HL-60/S4 (cell line): ENCODE data around the gene HSD11B2.

Source experiments
- in situ Hi-C: fragments of 300-500 bp; cut with MboI; formaldehyde crosslinking; loops from 2 replicates; pipeline ENCODE4 v1.14.3; 2022; ENCODE audit warnings: low sequenced_read_pairs

The HSD11B2 gene

DNA sequence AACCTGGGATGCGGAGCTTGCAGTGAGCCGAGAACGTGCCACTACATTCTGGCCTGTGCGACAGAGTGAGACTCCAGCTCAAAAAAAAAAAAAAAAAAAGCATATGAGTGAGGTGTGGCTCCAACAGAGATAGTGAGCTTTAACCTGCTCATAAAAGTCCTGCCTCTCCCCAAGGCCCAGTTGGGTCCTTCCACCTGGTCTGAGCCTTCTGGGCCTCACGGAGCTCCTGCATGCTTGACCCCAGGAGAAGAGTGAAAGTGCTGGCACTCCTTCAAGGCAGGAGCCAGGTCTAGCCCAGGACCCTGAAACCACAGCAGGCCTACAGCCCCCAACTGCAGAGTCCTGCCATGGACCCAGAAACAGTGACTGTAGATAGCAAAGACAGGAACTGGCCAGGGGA lies 17.7 kb downstream of the HSD11B2 start:
- in situ Hi-C loops, result no loop called here

DNA sequence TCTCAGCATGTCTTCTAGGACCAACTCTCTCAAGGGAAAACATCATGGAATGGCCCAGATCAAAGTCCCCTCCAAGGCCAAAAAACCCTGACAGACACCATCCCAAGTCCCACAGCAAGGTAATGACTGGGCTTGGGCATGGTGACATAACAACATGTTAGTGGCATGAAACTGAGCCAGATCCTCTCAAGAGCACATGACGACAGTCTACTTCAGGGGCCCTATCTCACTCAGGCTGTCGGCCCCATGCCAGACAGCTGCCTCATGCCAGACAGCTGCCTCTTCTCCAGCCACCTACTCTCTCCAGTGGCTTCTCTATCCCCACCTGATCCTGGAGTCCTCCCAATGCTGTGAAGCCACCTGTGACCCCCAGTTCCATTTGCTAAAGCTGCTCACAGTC lies 18.4 kb downstream of the HSD11B2 start:
- in situ Hi-C loops, result no loop called here

GRCh38 chr16:67449739-67450138 lies 18.8 kb downstream of the HSD11B2 start:
- in situ Hi-C loops, result loop anchor here (25.0 kb wide), 1 partner anchor 487 kb away; the partner anchor contains the start of gene CES3

GRCh38 chr16:67451061-67451703 lies 20.3 kb downstream of the HSD11B2 start:
- in situ Hi-C loops, result loop anchor here (25.0 kb wide), 1 partner anchor 489 kb away; the partner anchor contains the start of gene CES3

DNA sequence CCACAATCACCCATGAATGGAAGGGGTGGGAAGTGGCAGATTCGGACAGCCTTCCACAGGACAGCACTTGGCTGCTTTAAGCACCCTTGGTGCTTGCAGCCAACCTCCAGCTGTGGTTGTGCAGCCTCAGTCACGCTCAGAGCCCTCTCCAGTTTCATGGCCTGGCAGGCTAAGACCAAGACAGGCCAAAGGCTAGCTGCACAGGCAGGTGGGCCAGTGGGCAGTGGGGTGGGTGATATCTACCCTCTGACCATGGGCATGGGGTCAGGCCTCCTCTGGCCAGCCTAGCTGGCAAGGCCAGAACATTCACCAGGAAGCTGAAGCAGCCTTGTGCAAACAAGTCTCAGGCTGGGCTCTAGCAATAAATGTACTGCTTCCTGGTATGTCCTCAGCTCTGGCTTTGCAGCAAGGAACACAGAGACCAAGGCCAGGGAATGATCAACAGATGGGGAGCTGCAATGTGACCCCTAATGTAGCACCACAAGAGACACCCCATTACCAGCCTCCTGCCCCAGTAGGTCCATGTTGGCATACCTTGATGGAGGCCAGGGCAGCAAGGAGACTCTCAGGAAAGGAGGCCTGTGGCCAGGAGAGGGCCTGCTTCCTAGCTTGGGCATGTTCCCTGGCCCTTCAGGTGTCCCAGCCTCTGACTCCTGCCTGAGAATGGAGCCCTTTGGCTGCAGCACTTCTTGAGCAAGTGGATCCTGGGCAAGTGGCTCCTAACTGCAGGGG lies 20.9 kb downstream of the HSD11B2 start:
- in situ Hi-C loops, result loop anchor here (25.0 kb wide), 1 partner anchor 490 kb away; the partner anchor contains the start of gene CES3

DNA sequence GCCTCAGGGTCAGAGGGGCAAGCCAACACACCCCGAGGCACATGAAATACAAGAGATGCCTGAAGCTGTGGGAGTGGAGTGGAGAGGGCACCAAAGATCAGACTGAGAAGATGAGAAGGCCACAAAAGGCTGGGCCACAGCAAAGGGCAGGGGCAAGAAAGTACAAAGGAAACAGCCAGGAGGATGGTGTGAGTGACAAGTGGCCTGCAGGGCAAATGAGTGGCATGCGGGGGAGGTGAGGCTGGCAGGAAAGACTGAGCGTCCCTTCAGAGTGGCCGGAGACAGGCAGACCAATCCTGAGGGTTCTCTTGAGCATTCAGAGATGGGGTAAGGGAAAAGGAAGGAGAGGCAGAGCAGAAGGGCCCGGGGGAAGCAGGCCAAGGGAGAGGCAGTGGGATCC lies 23.2 kb downstream of the HSD11B2 start:
- in situ Hi-C loops, result loop anchor here (25.0 kb wide), 1 partner anchor 492 kb away; the partner anchor contains the start of gene CES3

DNA sequence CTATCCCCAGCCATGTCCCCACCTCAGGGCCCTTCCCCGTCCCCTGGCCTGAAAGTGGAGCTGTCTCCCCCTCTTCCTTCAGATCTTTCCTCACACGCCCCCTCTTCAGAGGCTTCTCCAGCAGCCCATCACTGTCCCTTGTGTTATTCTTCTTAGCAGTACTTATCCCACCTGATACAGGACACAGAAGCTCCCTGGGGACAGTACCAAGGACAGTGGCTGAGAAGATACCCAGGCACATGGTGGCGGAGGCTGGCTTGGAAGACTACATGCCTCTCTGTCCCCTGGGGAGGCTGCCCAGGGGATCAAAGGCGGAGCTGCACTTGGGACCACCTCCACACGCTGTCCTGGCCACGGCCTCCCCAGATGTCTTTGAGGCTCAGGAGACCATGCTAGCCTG lies 23.9 kb downstream of the HSD11B2 start:
- in situ Hi-C loops, result loop anchor here (25.0 kb wide), 1 partner anchor 493 kb away; the partner anchor contains the start of gene CES3

- in situ Hi-C loops, result loop anchor here (25.0 kb wide), 1 partner anchor 494 kb away; the partner anchor contains the start of gene CES3
Measured at GRCh38 chr16:67456391-67457081, 25.6 kb downstream of the HSD11B2 start.

DNA sequence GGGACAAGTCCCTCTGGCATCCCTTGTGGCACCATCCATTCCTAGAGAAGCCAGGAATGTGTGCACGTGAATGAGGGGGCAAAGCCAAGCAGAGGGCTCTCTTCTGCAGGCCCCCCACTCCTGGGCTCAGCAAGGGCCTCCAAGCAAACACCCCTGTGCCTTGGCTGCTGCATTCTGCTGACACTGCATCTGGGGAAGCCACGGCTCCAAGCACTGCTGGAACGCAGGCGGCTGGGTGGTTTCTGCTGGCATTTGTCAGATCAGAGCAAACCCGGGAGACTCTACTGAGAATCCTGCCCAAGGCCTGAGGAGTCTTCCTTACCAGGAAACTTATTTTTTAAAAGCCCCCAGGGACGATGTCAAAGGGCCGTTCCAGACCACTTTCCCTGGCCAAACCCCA lies 26.7 kb downstream of the HSD11B2 start:
- in situ Hi-C loops, result loop anchor here (25.0 kb wide), 1 partner anchor 495 kb away; the partner anchor contains the start of gene CES3

- in situ Hi-C loops, result loop anchor here (25.0 kb wide), 1 partner anchor 496 kb away; the partner anchor contains the start of gene CES3
Measured at GRCh38 chr16:67458121-67458641, 27.3 kb downstream of the HSD11B2 start.

- in situ Hi-C loops, result loop anchor here (25.0 kb wide), 1 partner anchor 497 kb away; the partner anchor contains the start of gene CES3
Measured at GRCh38 chr16:67459066-67459860, 28.3 kb downstream of the HSD11B2 start.

DNA sequence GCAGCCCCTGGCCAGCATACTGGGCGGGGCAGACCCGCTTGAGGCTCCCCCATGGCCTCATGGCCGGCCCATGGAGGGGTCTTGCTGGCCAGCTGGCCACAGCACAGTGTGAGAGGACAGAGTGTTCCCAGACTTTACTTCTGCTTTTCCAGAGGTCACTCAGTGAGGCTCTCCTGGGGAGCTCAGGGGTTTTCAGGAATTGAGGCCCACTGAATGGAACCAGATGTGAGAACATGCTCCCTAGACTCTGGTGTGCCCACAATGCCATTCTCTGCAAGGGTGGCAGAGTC lies 28.9 kb downstream of the HSD11B2 start:
- in situ Hi-C loops, result loop anchor here (25.0 kb wide), 1 partner anchor 498 kb away; the partner anchor contains the start of gene CES3

DNA sequence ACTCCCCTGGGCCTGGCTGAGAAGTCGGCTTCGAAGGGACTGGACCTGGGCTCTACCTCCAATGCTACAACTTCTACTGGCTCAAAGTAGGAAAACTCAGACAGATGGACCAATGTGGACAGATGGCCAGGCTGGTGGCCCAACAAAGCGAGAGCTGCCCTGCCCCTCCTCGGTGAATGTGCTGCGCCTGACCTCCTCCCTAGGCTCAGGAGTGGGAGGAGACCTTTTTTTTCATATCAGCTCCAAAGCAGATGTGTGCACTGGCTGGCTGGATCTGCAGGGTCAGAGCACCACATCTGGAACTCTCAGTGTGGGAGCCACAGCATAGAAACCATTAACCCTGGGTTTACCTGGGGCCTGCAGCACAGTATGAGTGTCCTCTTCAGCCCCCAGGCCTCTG lies 29.2 kb downstream of the HSD11B2 start:
- in situ Hi-C loops, result loop anchor here (25.0 kb wide), 1 partner anchor 498 kb away; the partner anchor contains the start of gene CES3

- in situ Hi-C loops, result loop anchor here (25.0 kb wide), 1 partner anchor 499 kb away; the partner anchor contains the start of gene CES3
Measured at GRCh38 chr16:67460961-67461360, 30.0 kb downstream of the HSD11B2 start.

GRCh38 chr16:67461600-67462278 lies 30.8 kb downstream of the HSD11B2 start:
- in situ Hi-C loops, result loop anchor here (25.0 kb wide), 1 partner anchor 499 kb away; the partner anchor contains the start of gene CES3

- in situ Hi-C loops, result loop anchor here (25.0 kb wide), 1 partner anchor 500 kb away; the partner anchor contains the start of gene CES3
Measured at GRCh38 chr16:67462279-67462655, 31.3 kb downstream of the HSD11B2 start.

DNA sequence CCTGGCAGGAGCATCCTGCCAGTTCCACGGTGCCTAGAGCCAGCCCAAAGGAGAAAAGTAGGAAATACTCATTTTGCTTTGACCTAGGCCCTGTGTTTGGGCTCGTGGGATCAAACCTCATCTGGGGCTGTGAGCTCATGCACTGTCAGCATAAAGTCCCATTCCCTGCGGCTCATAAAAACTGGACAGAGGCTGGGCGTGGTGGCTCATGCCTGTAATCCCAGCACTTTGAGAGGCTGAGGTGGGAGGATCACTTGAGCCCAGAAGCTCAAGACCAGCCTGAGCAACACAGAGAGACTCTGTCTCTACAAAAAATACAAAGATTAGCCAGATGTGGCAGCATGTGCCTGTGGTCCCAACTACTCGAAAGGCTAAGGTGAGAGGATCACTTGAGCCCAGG lies 32.1 kb downstream of the HSD11B2 start:
- in situ Hi-C loops, result loop anchor here (25.0 kb wide), 1 partner anchor 501 kb away; the partner anchor contains the start of gene CES3

DNA sequence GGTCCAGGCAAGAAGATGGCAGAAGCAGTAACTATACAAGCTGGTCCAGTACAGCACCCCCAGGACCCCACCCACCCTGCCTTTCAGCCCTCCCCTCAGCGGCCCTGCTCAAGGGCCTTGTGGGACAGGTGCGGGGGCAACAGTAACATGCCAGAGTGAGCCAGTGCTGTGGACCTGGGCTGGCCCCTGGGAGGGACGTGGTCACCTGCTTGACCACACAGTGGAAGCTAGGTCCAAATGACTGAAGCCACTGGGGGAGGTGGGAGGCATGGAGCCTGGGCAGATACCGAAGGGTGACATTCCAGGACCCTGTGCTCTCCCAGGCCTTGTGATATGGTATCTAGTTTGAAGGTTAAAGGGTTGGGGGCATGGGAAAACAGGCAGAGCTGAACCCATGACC lies 32.8 kb downstream of the HSD11B2 start:
- in situ Hi-C loops, result loop anchor here (25.0 kb wide), 1 partner anchor 501 kb away; the partner anchor contains the start of gene CES3

DNA sequence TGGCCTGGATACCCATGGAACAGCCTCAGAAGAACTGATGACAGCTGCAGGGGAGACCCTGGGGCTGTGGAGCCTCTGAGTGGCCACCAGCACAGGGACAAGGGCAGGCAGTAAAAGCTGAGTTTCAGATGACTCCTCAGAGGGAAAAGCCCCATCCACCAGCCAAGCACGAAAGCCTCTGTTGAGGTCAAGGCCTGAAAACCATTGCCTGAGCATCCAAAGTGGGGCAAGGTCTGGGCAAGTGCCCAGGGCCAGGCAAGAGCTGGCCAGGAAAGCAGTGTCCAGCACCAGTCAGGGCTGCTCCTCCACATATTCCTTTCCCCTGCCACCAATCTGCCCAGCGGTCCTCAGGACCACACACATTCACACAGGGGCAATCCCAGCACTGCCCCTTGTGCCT lies 33.6 kb downstream of the HSD11B2 start:
- in situ Hi-C loops, result loop anchor here (25.0 kb wide), 1 partner anchor 502 kb away; the partner anchor contains the start of gene CES3
